HepG2 (cell line): ENCODE data around the gene SLC25A11. TPM values are rescaled to one million over a fixed set of nuclear protein-coding genes. Genes with fewer than 3 reads are reported as not detected.

Experiments
- ATAC-seq: fragments of 200-7000 bp; cut with Tn5 transposase; 3 replicates; pipeline ENCODE4 v1.9.1; 2020; ENCODE audit warnings: mild to moderate bottlenecking, moderate library complexity
- BruUV-seq: library from RNA; stranded (reverse); fragments of 400-500 nt; replicated peaks from 2 replicates; lab custom pipeline; 2021; lab: Mats Ljungman, UMichigan
- CTCF ChIA-PET: fragments of 300-600 bp; formaldehyde crosslinking; extraction: SDS; loops from one replicate; lab custom pipeline; 2021; ENCODE audit warnings: low total read pairs, inconsistent platforms, low intra/inter-chr PET ratio; lab: Yijun Ruan, JAX
- POLR2A ChIA-PET: fragments of 350-600 bp; sonication (Branson Sonifier 250); formaldehyde crosslinking; loops from one replicate; lab custom pipeline; 2020; ENCODE audit warnings: antibody characterized with exemption, inconsistent platforms; lab: Yijun Ruan, JAX
- DNase-seq: peaks from one replicate; pipeline ENCODE4 v3.0.0-alpha.2; 2015; ENCODE audit warnings: low spot score
- FAIRE-seq: peaks from 3 replicates; lab custom pipeline; 2011; peaks lifted over from hg19 to GRCh38; lab: Jason Lieb, UNC
- H2AFZ ChIP-seq: one replicate; pipeline ENCODE4 v1.6.1; 2011; ENCODE audit warnings: low read length, inconsistent platforms
- H3K27ac ChIP-seq: fragments of 300-600 bp; 3 replicates; pipeline ENCODE4 v1.8.0; 2011; ENCODE audit warnings: mixed run types, mild to moderate bottlenecking, mixed read lengths, low read length, inconsistent platforms; ENCODE audit not compliant: insufficient read depth; ENCODE audit errors: extremely low read length
- H3K27me3 ChIP-seq, 2 experiments: fragments of 200-600 bp in 1 of 2; 2 replicates in 1 of 2; 3 replicates in 1 of 2; pipeline versions ENCODE4 v1.6.0 to v1.8.0; 2011; ENCODE audit warnings: low read length in 2 of 2, mild to moderate bottlenecking in 2 of 2, moderate library complexity in 2 of 2, inconsistent platforms in 1 of 2; ENCODE audit not compliant: insufficient read depth in 2 of 2, control insufficient read depth in 1 of 2
- H3K36me3 ChIP-seq, 2 experiments: fragments of 200-600 bp in 1 of 2; replicated peaks in 1 of 2; 2 replicates in 1 of 2; 3 replicates in 1 of 2; pipeline versions ENCODE4 v1.5.1 to v1.8.0; 2011; ENCODE audit warnings: low read length in 2 of 2, inconsistent platforms in 1 of 2; ENCODE audit not compliant: insufficient read depth in 2 of 2, control insufficient read depth in 1 of 2
- H3K4me1 ChIP-seq: 2 replicates; pipeline ENCODE4 v1.5.1; 2012; ENCODE audit warnings: low read length, inconsistent platforms; ENCODE audit not compliant: insufficient read depth
- H3K4me2 ChIP-seq: 2 replicates; pipeline ENCODE4 v1.6.0; 2011; ENCODE audit warnings: low read depth, low read length, inconsistent platforms
- H3K4me3 ChIP-seq, 3 experiments: fragments of 200-600 bp in 1 of 3; sonication (generic), shearing (Covaris generic) in 1 of 3; replicated peaks in 1 of 3; 2 replicates each; pipeline ENCODE4 v1.5.1; 2011 to 2016; ENCODE audit warnings: low read length in 3 of 3, inconsistent platforms in 2 of 3, low read depth in 2 of 3, mild to moderate bottlenecking in 2 of 3, control low read depth in 1 of 3, mixed read lengths in 1 of 3; ENCODE audit not compliant: insufficient read depth in 1 of 3
- H3K79me2 ChIP-seq: one replicate; pipeline ENCODE4 v1.6.1; 2011; ENCODE audit warnings: low read length, inconsistent platforms; ENCODE audit not compliant: insufficient read depth
- H3K9ac ChIP-seq: 2 replicates; pipeline ENCODE4 v1.6.0; 2011; ENCODE audit warnings: mild to moderate bottlenecking, low read depth, low read length, inconsistent platforms; ENCODE audit not compliant: insufficient read depth
- H3K9me3 ChIP-seq: 2 replicates; pipeline ENCODE4 v1.5.1; 2012; ENCODE audit warnings: mild to moderate bottlenecking, low read length
- H4K20me1 ChIP-seq: 2 replicates; pipeline ENCODE4 v1.6.0; 2011; ENCODE audit warnings: inconsistent platforms, mild to moderate bottlenecking, low read length, moderate library complexity; ENCODE audit not compliant: insufficient read depth
- CEBPB ChIP-seq: IDR thresholded peaks from 2 replicates; pipeline ENCODE4 v1.6.1; 2011; ENCODE audit warnings: low read depth, low read length, improper control_type of control experiment, borderline replicate concordance
- CEBPG ChIP-seq: IDR thresholded peaks from 2 replicates; pipeline ENCODE4 v1.6.1; 2016
- HDAC1 ChIP-seq: sonication (generic); formaldehyde crosslinking; IDR thresholded peaks from 2 replicates; pipeline ENCODE4 v1.5.1; 2020; ENCODE audit warnings: mild to moderate bottlenecking, missing genetic modification reagents
- KAT7 ChIP-seq: IDR thresholded peaks from 2 replicates; pipeline ENCODE4 v1.6.1; 2018; ENCODE audit warnings: borderline replicate concordance, missing compliant biosample characterization
- KAT8 ChIP-seq: IDR thresholded peaks from 2 replicates; pipeline ENCODE4 v1.6.1; 2016; ENCODE audit warnings: missing genetic modification reagents, missing compliant biosample characterization
- ONECUT2 ChIP-seq: sonication (generic); formaldehyde crosslinking; IDR thresholded peaks from 2 replicates; pipeline ENCODE4 v1.4.0; 2020; ENCODE audit warnings: missing genetic modification reagents
- PCBP1 ChIP-seq: fragments of 200-400 bp; formaldehyde crosslinking; IDR thresholded peaks from 2 replicates; pipeline ENCODE4 v1.6.1; 2017; ENCODE audit warnings: mild to moderate bottlenecking, low read depth, low read length, borderline replicate concordance
- RBM39 ChIP-seq: fragments of 200-400 bp; formaldehyde crosslinking; IDR thresholded peaks from one replicate; pipeline ENCODE4 v1.6.1; 2018; ENCODE audit warnings: antibody characterized with exemption, mild to moderate bottlenecking, low read depth, low read length; ENCODE audit not compliant: poor library complexity, severe bottlenecking
- TAF1 ChIP-seq: sonication (generic); formaldehyde crosslinking; IDR thresholded peaks from 2 replicates; pipeline ENCODE4 v1.4.0; 2020; ENCODE audit warnings: missing genetic modification reagents
- TP53 ChIP-seq: sonication (generic); formaldehyde crosslinking; conservative IDR thresholded peaks from 2 replicates; pipeline ENCODE4 v1.4.0; 2020; ENCODE audit warnings: missing genetic modification reagents
- ZFYVE20 ChIP-seq: sonication (generic); formaldehyde crosslinking; IDR thresholded peaks from 2 replicates; pipeline ENCODE4 v1.8.0; 2023; ENCODE audit warnings: low read depth, mild to moderate bottlenecking, moderate library complexity, missing genetic modification reagents, borderline replicate concordance
- ZNF264 ChIP-seq: sonication (generic); formaldehyde crosslinking; IDR thresholded peaks from 2 replicates; pipeline ENCODE4 v1.4.0; 2020; ENCODE audit warnings: missing genetic modification reagents
- ZNF441 ChIP-seq: sonication (generic); formaldehyde crosslinking; IDR thresholded peaks from 2 replicates; pipeline ENCODE4 v1.7.0; 2021; ENCODE audit warnings: missing genetic modification reagents, borderline replicate concordance
- ZNF644 ChIP-seq: IDR thresholded peaks from 2 replicates; pipeline ENCODE4 v1.6.1; 2016; ENCODE audit warnings: low read depth
- ZNF670 ChIP-seq: sonication (generic); formaldehyde crosslinking; IDR thresholded peaks from 2 replicates; pipeline ENCODE4 v1.8.0; 2022; ENCODE audit warnings: mild to moderate bottlenecking, missing genetic modification reagents, borderline replicate concordance
- ZNF678 ChIP-seq: sonication (generic); formaldehyde crosslinking; IDR thresholded peaks from 2 replicates; pipeline ENCODE4 v1.4.0; 2020; ENCODE audit warnings: mild to moderate bottlenecking, missing genetic modification reagents
- ZNF746 ChIP-seq: sonication (generic); formaldehyde crosslinking; IDR thresholded peaks from 2 replicates; pipeline ENCODE4 v1.8.0; 2022; ENCODE audit warnings: mild to moderate bottlenecking, missing genetic modification reagents
- ZNF749 ChIP-seq: sonication (generic); formaldehyde crosslinking; IDR thresholded peaks from 2 replicates; pipeline ENCODE4 v1.8.0; 2022; ENCODE audit warnings: mild to moderate bottlenecking, missing genetic modification reagents, moderate library complexity, borderline replicate concordance
- ZSCAN12 ChIP-seq: sonication (generic); formaldehyde crosslinking; IDR thresholded peaks from 2 replicates; pipeline ENCODE4 v1.9.0; 2021; ENCODE audit warnings: mild to moderate bottlenecking, missing genetic modification reagents
- ZSCAN20 ChIP-seq: sonication (generic); formaldehyde crosslinking; IDR thresholded peaks from 2 replicates; pipeline ENCODE4 v1.4.0; 2020; ENCODE audit warnings: missing genetic modification reagents, mild to moderate bottlenecking, borderline replicate concordance
- WGBS: methylation state at CpG from one replicate; pipeline ENCODE4 v1.1.6; 2017; ENCODE audit warnings: low lambda C conversion rate; 5-methylcytosine and 5-hydroxymethylcytosine counted together
- in situ Hi-C: cut with HindIII; loops from 2 replicates; pipeline ENCODE4 v1.10.0; 2017; ENCODE audit warnings: low pct_unique_long_range_greater_than_20kb; ENCODE audit not compliant: extremely low pct_ligation_motif_present
- intact Hi-C: fragments of 100-400 bp; cut with micrococcal nuclease; formaldehyde crosslinking; loops from one replicate; pipeline ENCODE4 v1.10.0; 2022; ENCODE audit not compliant: unreplicated experiment
- polyA plus RNA-seq, 8 experiments: library from polyadenylated mRNA; depleted of rRNA in 3 of 8; stranded (reverse) in 7 of 8; unstranded in 1 of 8; fragments of >200 nt; fragmentation: Illumina TruSeq in 4 of 8; extraction: Trizol in 4 of 8; gene quantifications; 2 replicates each; pipeline versions ENCODE4 v1.2.1 to v1.2.3, GENCODE V29; 2011 to 2016; ENCODE audit warnings: low read depth in 4 of 8, missing spikeins in 1 of 8, mixed read lengths in 1 of 8; ENCODE audit not compliant: insufficient read depth in 1 of 8
- total RNA-seq, 5 experiments: library from RNA; depleted of rRNA; stranded (reverse); fragments of >200 nt; fragmentation: Illumina TruSeq; extraction: Trizol; gene quantifications; 2 replicates each; pipeline ENCODE4 v1.2.3, GENCODE V29; 2016; ENCODE audit warnings: low read depth in 1 of 5
- TF ChIP-seq, protein P1 (sequence below): IDR thresholded peaks from 2 replicates; pipeline ENCODE4 v1.6.1; 2016; ENCODE audit warnings: low read depth
- TF ChIP-seq, protein P2 (sequence below): sonication (generic); formaldehyde crosslinking; IDR thresholded peaks from 2 replicates; pipeline ENCODE4 v1.4.0; 2020; ENCODE audit warnings: mild to moderate bottlenecking, missing genetic modification reagents

Gene SLC25A11
- total and polyA plus RNA-seq, 2 of the 13 experiments (the other 11 are each of a cell fraction or from before 2014, with no cell fraction given), result 35.4 to 47.2 TPM

DNA sequence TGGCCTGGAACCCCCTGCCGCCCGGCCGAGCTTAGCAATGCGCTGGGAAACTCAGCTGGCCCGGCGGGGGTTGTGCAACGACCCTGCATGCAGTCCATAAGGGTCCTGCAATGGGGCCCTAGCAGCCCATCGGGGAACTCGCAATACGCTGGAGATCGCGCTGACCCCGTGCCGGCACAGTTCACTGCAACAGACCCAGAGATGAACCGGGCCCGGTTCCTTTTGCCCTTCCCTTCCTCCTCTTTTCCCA, 375 bp downstream of the SLC25A11 start:
- DNase-seq (no peak), FAIRE-seq (no peak), ATAC-seq (peak; percentile 13; the same call in 2 of the 3 replicates)
- Histone ChIP-seq H3K9me3 (no peaks in the 10 kb centered on the region), H3K79me2 (peaks cover 40% of the 10 kb centered on the region), H3K27me3 (no peaks in the 10 kb centered on the region; a peak in 1 of 5 replicates), H3K4me3 (peak overlapping the region; percentile 73 to 97 (median 93)), H3K36me3 (peaks cover 8 to 27% of the 10 kb centered on the region in 2 experiments), H3K4me1 (peaks cover 28% of the 10 kb centered on the region), H4K20me1 (0 out of 2 replicates have a peak, but pooled peaks cover 2% of the 10 kb centered on the region), H3K9ac (peak overlapping the region; percentile 95), H2AFZ (no peak overlapping the region), H3K27ac (peak overlapping the region; percentile 96), H3K4me2 (peak overlapping the region; percentile 98)
- WGBS, result 0% methylated on average over 4 of the region's 16 CpGs
- no TSS peak for BruUV-seq
- POLR2A ChIA-PET, result interaction anchor here (0.8 to 3.9 kb wide), 27 partner anchors 8 to 403 kb away, joined by 3 to 201 read pairs (median 6); partner anchors contain the start of genes ARRB2, CAMTA2, ENO3 and GLTPD2
- in situ Hi-C loops (no loop called here), intact Hi-C loops (no loop called here)
- CTCF ChIA-PET, result no interaction called here
- TF ChIP-seq ZNF644 (CRISPR knock-in tag), result no peak
- TF ChIP-seq ZNF678 (CRISPR knock-in tag), result 0 out of 2 replicates have a peak, but pooled peaks have one; percentile 34
- TF ChIP-seq PCBP1, result 0 out of 2 replicates have a peak, but pooled peaks have one; percentile 51
- TF ChIP-seq ZNF441, result no peak
- TF ChIP-seq ZFYVE20 (CRISPR knock-in tag), result no peak
- no peak for TF ChIP-seq TAF1 (CRISPR knock-in tag)
- TF ChIP-seq ZNF670 (CRISPR knock-in tag), result 0 out of 2 replicates have a peak, but pooled peaks have one; percentile 43
- TF ChIP-seq CEBPB, result peak; percentile 68; the same call in 1 of the 2 replicates
- TF ChIP-seq, protein P1, sequence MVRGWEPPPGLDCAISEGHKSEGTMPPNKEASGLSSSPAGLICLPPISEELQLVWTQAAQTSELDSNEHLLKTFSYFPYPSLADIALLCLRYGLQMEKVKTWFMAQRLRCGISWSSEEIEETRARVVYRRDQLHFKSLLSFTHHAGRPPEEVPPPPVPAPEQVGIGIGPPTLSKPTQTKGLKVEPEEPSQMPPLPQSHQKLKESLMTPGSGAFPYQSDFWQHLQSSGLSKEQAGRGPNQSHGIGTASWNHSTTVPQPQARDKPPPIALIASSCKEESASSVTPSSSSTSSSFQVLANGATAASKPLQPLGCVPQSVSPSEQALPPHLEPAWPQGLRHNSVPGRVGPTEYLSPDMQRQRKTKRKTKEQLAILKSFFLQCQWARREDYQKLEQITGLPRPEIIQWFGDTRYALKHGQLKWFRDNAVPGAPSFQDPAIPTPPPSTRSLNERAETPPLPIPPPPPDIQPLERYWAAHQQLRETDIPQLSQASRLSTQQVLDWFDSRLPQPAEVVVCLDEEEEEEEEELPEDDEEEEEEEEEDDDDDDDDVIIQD (CRISPR knock-in tag), result peak; percentile 15; the same call in 1 of the 2 replicates
- 0 out of 2 replicates have a peak, but pooled peaks have one; percentile 17 for TF ChIP-seq ZNF264 (CRISPR knock-in tag)
- TF ChIP-seq ONECUT2, result 0 out of 2 replicates have a peak, but pooled peaks have one; percentile 26
- TF ChIP-seq CEBPG (CRISPR knock-in tag), result 0 out of 2 replicates have a peak, but pooled peaks have one; percentile 9
- no peak for TF ChIP-seq KAT8
- 0 out of 2 replicates have a peak, but pooled peaks have one; percentile 0 for TF ChIP-seq ZNF746 (CRISPR knock-in tag)
- 0 out of 2 replicates have a peak, but pooled peaks have one; percentile 36 for TF ChIP-seq ZSCAN12
- TF ChIP-seq TP53 (CRISPR knock-in tag), result 0 out of 2 replicates have a peak, but pooled peaks have one; percentile 75
- TF ChIP-seq, protein P2, sequence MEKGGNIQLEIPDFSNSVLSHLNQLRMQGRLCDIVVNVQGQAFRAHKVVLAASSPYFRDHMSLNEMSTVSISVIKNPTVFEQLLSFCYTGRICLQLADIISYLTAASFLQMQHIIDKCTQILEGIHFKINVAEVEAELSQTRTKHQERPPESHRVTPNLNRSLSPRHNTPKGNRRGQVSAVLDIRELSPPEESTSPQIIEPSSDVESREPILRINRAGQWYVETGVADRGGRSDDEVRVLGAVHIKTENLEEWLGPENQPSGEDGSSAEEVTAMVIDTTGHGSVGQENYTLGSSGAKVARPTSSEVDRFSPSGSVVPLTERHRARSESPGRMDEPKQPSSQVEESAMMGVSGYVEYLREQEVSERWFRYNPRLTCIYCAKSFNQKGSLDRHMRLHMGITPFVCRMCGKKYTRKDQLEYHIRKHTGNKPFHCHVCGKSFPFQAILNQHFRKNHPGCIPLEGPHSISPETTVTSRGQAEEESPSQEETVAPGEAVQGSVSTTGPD (CRISPR knock-in tag), result 0 out of 2 replicates have a peak, but pooled peaks have one; percentile 17
- TF ChIP-seq HDAC1, result peak; percentile 67; the same call in 1 of the 2 replicates
- 0 out of 2 replicates have a peak, but pooled peaks have one; percentile 40 for TF ChIP-seq ZNF749 (CRISPR knock-in tag)
- 0 out of 2 replicates have a peak, but pooled peaks have one; percentile 31 for TF ChIP-seq KAT7 (CRISPR knock-in tag)
- TF ChIP-seq ZSCAN20, result peak; percentile 45; the same call in 1 of the 2 replicates
- peak; percentile 24 for TF ChIP-seq RBM39
